Fibroblast of lung (primary cell): ENCODE measurements around the gene LDLRAD4. TPM values are rescaled to one million over a fixed set of nuclear protein-coding genes. Genes with fewer than 3 reads are reported as not detected.

ENCODE experiments used
- DNase-seq, 2 donors: peaks; one replicate each; pipeline versions ENCODE4 v3.0.0 to v3.0.0-alpha.2; 2010; ENCODE audit warnings: low read depth in 2 of 2
- H2AFZ ChIP-seq: 2 replicates; pipeline ENCODE4 v1.5.1; 2012; ENCODE audit warnings: low read length, control low read depth, inconsistent platforms
- H3K27ac ChIP-seq: 2 replicates; pipeline ENCODE4 v1.5.1; 2011; ENCODE audit warnings: low read length, control low read depth; ENCODE audit not compliant: insufficient read depth
- H3K27me3 ChIP-seq: 2 replicates; pipeline ENCODE4 v1.5.1; 2011; ENCODE audit warnings: mild to moderate bottlenecking, low read length; ENCODE audit not compliant: control insufficient read depth, insufficient read depth
- H3K36me3 ChIP-seq: 2 replicates; pipeline ENCODE4 v1.5.1; 2011; ENCODE audit warnings: low read length; ENCODE audit not compliant: control insufficient read depth, insufficient read depth
- H3K4me1 ChIP-seq: 2 replicates; pipeline ENCODE4 v1.5.1; 2011; ENCODE audit warnings: low read length; ENCODE audit not compliant: control insufficient read depth, insufficient read depth; ENCODE audit errors: extremely low read depth
- H3K4me2 ChIP-seq: 2 replicates; pipeline ENCODE4 v1.5.1; 2011; ENCODE audit warnings: low read length, control low read depth; ENCODE audit not compliant: insufficient read depth; ENCODE audit errors: extremely low read depth
- H3K4me3 ChIP-seq, 4 experiments: fragments of 200-600 bp in 1 of 4; sonication (generic) in 1 of 4; replicated peaks in 1 of 4; 2 replicates each; pipeline ENCODE4 v1.5.1; 2011 to 2016; ENCODE audit warnings: low read length in 4 of 4, low read depth in 3 of 4, mild to moderate bottlenecking in 3 of 4, control low read depth in 2 of 4, inconsistent platforms in 1 of 4, mixed read lengths in 1 of 4; ENCODE audit not compliant: insufficient read depth in 1 of 4; ENCODE audit errors: control extremely low read depth in 1 of 4
- H3K79me2 ChIP-seq: 2 replicates; pipeline ENCODE4 v1.5.1; 2012; ENCODE audit warnings: mild to moderate bottlenecking, low read length, inconsistent platforms; ENCODE audit not compliant: control insufficient read depth, insufficient read depth
- H3K9ac ChIP-seq: 2 replicates; pipeline ENCODE4 v1.5.1; 2011; ENCODE audit warnings: mild to moderate bottlenecking, low read length, control low read depth; ENCODE audit not compliant: insufficient read depth
- H3K9me3 ChIP-seq: 2 replicates; pipeline ENCODE4 v1.5.1; 2012; ENCODE audit warnings: low read depth, low read length; ENCODE audit not compliant: control insufficient read depth, insufficient read depth
- H4K20me1 ChIP-seq: 2 replicates; pipeline ENCODE4 v1.5.1; 2011; ENCODE audit warnings: low read length; ENCODE audit not compliant: control insufficient read depth, insufficient read depth; ENCODE audit errors: extremely low read depth
- EZH2 ChIP-seq: IDR thresholded peaks from 2 replicates; pipeline ENCODE4 v1.5.1; 2012; ENCODE audit warnings: low read length, control low read depth, mild to moderate bottlenecking; ENCODE audit errors: missing control alignments
- polyA plus RNA-seq, 2 donors: library from polyadenylated mRNA; depleted of rRNA in 1 of 2; stranded (reverse) in 1 of 2; unstranded in 1 of 2; fragments of >200 nt; gene quantifications; 2 replicates each; pipeline ENCODE4 v1.2.1, GENCODE V29; 2011 to 2012; ENCODE audit warnings: missing spikeins in 1 of 2
- total RNA-seq: library from RNA; depleted of rRNA; stranded (reverse); fragments of >200 nt; gene quantifications from 2 replicates; pipeline ENCODE4 v1.2.1, GENCODE V29; 2014
- TF ChIP-seq, protein P1 (sequence below), 2 donors: IDR thresholded peaks in 1 of 2; conservative IDR thresholded peaks in 1 of 2; 1 replicate in 1 of 2; 2 replicates in 1 of 2; pipeline ENCODE4 v1.5.1; 2011 to 2012; ENCODE audit warnings: low read length in 2 of 2, control low read depth in 1 of 2, inconsistent platforms in 1 of 2, low read depth in 1 of 2, mild to moderate bottlenecking in 1 of 2

LDLRAD4 gene
- total and polyA plus RNA-seq, 2 donors (not counting 1 experiment from before 2014, with no cell fraction given), result not detected

DNA sequence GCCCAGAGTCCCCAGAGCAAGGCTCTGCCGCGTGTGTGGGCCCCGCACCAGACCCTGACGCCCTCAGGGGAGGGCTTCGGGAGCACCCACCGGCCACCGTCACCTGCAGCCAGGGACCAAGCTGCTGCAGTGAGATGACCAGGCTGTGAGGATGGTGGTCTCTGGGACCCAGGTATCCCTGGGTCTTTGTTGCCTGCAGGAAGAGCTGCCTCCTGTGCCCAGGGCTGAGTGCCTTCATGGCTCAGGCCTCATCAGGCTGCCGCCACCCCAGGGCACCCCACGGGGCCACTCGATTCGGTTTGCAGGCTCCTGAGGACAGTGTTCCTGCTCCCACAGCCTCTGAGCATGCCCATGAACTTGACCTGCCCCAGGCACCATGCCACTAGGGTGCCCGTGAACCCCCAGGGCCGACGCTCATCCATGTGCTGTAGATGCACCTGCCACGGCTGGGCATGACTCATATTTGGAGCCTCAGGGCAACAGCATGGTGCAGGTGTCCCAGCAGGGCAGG is 398.0 kb downstream of the LDLRAD4 start:
- no peak overlapping the region for H3K27ac ChIP-seq
- no peaks in the 10 kb centered on the region for H3K79me2 ChIP-seq
- no peaks in the 10 kb centered on the region for H4K20me1 ChIP-seq
- H3K4me3 ChIP-seq, result no peak overlapping the region
- no peak for TF ChIP-seq EZH2
- TF ChIP-seq, protein P1, sequence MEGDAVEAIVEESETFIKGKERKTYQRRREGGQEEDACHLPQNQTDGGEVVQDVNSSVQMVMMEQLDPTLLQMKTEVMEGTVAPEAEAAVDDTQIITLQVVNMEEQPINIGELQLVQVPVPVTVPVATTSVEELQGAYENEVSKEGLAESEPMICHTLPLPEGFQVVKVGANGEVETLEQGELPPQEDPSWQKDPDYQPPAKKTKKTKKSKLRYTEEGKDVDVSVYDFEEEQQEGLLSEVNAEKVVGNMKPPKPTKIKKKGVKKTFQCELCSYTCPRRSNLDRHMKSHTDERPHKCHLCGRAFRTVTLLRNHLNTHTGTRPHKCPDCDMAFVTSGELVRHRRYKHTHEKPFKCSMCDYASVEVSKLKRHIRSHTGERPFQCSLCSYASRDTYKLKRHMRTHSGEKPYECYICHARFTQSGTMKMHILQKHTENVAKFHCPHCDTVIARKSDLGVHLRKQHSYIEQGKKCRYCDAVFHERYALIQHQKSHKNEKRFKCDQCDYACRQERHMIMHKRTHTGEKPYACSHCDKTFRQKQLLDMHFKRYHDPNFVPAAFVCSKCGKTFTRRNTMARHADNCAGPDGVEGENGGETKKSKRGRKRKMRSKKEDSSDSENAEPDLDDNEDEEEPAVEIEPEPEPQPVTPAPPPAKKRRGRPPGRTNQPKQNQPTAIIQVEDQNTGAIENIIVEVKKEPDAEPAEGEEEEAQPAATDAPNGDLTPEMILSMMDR (conservative IDR thresholded peaks at IDR 0.05 in 1 of 2, IDR thresholded peaks at IDR 0.05 in 1 of 2; ENCODE audit: low read depth in 1 of 2, low read length in 2 of 2), result no peak
- H2AFZ ChIP-seq, result no peak overlapping the region
- DNase-seq, result no peak
- peaks cover 8% of the 10 kb centered on the region for H3K27me3 ChIP-seq
- no peaks in the 10 kb centered on the region for H3K36me3 ChIP-seq
- H3K4me2 ChIP-seq, result no peak overlapping the region
- no peak overlapping the region for H3K9ac ChIP-seq
- no peaks in the 10 kb centered on the region for H3K9me3 ChIP-seq
- H3K4me1 ChIP-seq, result peaks cover 2% of the 10 kb centered on the region

DNA sequence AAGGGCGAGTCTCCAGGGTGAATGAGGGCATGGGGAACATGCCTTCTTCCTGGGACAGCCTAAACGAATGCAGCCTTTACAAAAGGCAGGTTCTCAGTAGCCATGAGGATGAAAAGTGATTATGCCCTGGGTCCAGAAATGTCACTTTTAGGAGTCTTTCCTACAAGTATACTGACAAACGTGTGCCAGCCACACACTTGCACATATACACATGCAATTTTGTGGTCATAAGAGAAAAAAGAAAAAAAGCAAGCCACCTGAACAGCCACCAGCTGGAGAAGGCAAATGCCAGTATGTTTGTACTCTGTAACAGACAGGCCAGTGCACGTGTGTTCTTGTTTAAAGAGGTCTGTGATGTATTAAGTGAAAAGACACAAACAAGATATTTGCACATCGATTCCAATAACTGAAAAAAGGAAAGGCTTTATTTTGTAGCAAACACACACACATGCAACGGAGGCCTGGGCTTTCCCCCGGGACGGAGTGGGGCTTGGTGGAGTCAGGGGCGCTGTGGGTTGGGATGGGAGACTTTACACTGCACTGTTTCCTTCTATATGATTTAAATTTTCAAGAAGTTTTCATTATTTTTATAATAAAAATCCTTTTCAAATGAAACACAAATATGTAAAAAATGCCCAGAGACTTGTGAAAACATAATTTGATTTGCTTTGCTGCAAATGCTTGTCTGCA is 399.4 kb downstream of the LDLRAD4 start:
- Histone ChIP-seq H3K27ac (no peak overlapping the region), H3K4me2 (no peak overlapping the region), H3K4me1 (no peaks in the 10 kb centered on the region), H3K36me3 (no peaks in the 10 kb centered on the region), H4K20me1 (no peaks in the 10 kb centered on the region), H3K9ac (no peak overlapping the region), H3K9me3 (no peaks in the 10 kb centered on the region), H3K79me2 (no peaks in the 10 kb centered on the region), H3K27me3 (peaks cover 2% of the 10 kb centered on the region), H3K4me3 (no peak overlapping the region), H2AFZ (no peak overlapping the region)
- no peak for DNase-seq
- TF ChIP-seq EZH2, result no peak
- TF ChIP-seq, protein P1 (conservative IDR thresholded peaks at IDR 0.05 in 1 of 2, IDR thresholded peaks at IDR 0.05 in 1 of 2; ENCODE audit: low read depth in 1 of 2, low read length in 2 of 2), result no peak

DNA sequence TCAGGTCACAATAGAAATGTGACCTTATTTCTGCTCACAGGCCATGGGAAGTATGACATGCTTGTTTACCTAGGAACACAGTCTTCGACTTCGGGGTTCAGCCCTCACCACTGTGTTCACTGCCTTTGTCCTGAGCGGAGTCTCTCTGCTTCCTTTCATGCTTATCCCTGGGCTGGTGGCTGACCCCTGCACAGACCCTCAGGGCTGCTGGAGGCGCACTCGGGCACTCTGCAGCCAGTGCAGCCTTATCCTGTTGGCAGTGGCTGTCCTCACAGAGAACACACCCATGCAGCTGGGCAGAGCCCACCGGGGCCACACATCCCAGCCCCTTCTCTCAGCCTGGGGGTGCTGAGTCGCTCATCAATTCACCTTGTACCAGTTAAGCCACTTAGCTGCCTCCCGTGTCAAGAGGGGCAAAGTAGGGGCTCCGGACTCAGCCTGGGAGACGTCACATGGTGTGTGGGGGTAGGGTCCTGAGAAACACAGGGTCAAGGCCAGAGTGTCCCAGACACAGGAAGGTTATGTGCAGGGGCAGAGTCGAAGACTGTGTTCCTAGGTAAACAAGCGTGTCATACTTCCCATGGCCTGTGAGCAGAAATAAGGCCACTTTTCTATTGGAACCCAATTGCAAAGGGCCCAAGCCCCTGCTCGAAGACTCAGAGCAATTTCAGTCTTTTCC is 400.3 kb downstream of the LDLRAD4 start:
- H3K27me3 ChIP-seq, result peaks cover 2% of the 10 kb centered on the region
- no peak overlapping the region for H3K4me3 ChIP-seq
- no peak overlapping the region for H2AFZ ChIP-seq
- no peaks in the 10 kb centered on the region for H4K20me1 ChIP-seq
- H3K4me2 ChIP-seq, result no peak overlapping the region
- TF ChIP-seq EZH2, result no peak
- TF ChIP-seq, protein P1 (conservative IDR thresholded peaks at IDR 0.05 in 1 of 2, IDR thresholded peaks at IDR 0.05 in 1 of 2; ENCODE audit: low read depth in 1 of 2, low read length in 2 of 2), result no peak
- no peak for DNase-seq
- no peaks in the 10 kb centered on the region for H3K79me2 ChIP-seq
- no peak overlapping the region for H3K27ac ChIP-seq
- no peaks in the 10 kb centered on the region for H3K9me3 ChIP-seq
- no peaks in the 10 kb centered on the region for H3K4me1 ChIP-seq
- no peak overlapping the region for H3K9ac ChIP-seq
- no peaks in the 10 kb centered on the region for H3K36me3 ChIP-seq
